GM18868 (cell line): Measurements from ENCODE around the gene DIRAS2.

Experiments used
- ATAC-seq: cut with Tn5 transposase; IDR thresholded peaks from one replicate; pipeline ENCODE4 v1.9.1; 2021; ENCODE audit warnings: mild to moderate bottlenecking, moderate library complexity; ENCODE audit not compliant: unreplicated experiment

Gene DIRAS2

DNA sequence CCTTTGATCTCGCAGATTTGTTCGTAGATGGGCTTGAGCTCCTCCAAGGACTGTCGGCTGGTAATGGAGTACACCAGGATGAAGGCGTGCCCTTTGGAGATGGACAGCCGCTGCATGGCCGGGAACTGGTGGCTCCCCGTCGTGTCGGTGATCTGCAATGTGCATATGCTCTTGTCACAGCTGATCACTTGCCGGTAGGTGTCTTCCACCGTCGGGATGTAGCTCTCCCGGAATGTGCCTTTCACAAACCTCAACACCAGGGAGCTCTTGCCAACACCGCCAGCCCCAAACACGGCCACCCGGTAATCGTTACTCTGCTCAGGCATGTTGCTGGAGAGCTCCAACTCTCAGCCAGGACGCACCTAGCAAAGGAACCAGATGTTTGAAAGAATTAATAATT, 29.1 kb downstream of the DIRAS2 start:
- no peak for ATAC-seq

DNA sequence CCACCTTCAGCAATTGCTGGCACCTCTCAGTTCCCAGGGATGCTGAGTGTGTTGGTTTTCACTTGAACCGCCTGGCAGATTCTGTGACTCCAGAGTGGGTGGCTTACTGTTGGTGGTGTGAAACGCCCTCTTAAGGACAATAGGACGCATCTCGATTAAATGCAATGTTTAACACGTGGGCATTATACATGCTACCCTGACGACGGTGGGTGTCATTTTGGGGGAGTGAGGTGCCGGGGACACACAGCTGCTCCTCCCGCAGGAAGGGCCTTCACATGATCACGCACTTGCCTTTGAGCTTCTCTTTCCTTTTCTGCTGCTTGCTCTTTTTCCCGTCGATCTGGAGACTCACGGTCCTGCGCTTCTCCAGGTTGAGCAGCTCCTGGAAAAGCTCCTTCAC, 29.7 kb downstream of the DIRAS2 start:
- ATAC-seq, result no peak

DNA sequence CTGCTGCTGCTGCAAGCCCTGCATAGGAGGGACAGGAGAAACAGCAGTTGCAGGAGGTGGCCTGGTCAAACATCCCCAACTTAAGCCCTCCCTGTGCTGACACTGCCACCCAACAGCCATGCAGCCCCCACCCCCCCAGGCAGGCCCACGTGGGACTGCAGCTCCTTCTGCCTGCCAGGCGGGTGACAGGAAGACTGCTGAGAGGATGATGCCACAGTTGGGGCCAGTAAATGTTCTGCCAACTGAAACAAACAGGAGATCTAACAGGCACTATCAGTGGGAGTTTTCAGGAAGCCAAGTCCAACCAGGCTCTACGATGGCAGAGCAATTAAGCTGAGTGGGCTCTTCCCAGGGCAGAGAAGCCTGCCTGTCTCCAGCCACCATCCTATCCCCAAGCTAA, 31.1 kb downstream of the DIRAS2 start:
- no peak for ATAC-seq

DNA sequence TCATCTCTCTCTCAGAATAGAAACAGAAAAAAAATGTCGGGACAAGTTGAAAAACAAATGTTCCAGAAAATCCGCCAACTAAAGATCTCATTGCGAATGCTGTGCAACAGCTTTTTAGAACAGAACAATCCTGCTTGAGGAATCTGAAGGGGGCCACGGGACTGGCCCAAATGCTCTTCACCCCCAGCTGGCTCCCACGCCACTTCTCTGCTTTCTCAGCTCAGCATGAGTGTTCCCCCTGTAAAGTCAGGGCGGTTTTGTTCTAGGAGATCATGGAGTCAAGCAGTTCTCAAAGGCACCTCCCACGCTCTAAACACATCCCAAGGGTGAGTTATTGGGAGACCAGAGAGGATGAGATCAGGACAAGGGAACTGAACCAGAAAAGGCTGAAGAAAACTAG, 31.5 kb downstream of the DIRAS2 start:
- ATAC-seq, result no peak

DNA sequence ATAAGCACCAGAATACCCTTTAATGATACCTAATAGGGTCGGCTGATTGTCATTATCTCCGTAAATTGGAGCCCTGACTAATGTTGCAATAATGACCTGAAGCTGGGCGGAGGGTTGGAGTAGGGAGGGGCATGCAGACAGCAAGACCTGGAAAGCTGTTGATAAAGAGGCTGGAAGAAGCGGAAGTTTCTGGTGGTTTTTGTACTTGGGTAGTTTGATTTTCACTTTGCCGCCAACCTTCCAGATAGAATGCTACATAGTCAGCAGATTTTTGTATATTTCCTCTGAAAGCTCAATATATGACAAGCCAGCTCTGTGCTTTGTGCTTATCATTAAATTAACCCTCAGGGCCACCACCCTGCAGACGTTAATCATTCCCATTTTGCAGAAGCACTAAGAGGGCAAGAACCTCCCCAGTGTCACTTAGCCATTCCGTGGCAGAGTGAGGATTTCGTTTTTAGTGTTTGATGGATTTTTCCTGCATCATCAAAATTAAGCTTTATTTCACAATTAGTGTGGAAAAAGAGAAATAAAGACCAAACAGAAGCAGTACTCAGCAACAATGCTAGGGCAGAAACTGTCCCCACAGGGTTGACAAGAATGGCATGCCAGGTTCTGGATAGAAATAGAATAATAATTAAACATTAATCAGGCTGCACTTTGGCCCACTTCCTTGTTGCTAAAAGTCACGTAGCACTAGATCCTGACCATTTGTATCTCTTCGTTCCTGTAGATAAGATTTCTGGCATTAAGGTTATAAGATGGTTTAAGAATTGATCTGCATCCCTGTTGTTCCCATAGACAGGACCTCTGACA, 34.7 kb downstream of the DIRAS2 start:
- ATAC-seq, result no peak

DNA sequence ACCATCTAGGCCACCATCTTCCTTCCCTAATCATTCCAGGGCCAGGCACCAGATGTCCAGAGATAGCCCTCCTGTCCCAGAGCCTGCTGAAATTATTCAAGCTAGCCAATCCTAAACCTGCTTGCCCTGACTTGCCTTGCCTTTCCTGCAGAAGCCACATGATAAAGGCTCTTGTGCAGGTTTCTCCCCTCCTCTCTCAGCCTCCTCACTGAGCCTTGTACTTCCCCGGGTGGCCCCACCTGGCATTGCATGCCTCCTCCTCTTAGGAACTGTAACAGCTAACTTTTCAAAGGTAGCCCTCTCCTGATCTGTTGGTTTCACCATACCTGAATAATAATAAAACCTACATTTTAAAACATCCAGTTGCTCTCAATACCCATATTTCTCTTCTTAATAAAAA, 42.6 kb downstream of the DIRAS2 start:
- ATAC-seq, result no peak

DNA sequence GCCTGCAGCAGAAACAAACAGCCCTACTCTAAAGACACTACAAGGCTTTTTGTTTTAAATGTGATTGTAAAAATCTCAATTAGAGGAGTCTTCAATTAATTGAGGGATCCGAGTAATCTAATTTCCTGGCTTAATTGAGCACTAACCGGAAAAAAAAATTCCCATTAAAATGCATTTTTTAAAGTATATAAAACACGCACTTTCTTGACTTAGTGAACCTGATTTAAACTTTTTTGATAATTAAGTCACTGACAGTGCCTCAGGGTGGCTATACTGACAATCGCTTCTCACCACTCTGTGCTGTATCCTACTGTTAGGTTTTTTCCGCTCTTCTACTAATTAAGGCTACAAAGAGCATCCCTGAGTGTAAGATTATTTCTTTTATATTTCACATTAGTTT, 44.4 kb downstream of the DIRAS2 start:
- ATAC-seq, result no peak

DNA sequence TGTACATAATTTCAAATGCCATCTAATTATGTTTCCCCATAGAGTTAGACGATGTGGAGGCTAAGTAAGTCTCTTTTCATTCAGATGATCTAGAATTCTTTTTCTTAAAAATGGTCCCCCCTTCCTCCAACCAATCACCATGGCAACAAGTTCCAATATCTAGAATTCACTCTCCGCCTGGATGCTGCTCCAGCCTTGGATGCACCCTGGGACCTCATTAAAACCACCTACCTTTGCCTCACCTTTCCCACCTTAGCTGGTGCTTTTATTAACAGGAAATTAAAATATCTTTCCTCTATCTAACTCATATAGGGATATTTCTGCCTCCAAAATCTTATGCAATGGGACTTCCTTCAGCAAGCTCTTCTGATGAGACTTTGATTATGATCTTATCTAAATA, 49.0 kb downstream of the DIRAS2 start:
- ATAC-seq, result no peak

DNA sequence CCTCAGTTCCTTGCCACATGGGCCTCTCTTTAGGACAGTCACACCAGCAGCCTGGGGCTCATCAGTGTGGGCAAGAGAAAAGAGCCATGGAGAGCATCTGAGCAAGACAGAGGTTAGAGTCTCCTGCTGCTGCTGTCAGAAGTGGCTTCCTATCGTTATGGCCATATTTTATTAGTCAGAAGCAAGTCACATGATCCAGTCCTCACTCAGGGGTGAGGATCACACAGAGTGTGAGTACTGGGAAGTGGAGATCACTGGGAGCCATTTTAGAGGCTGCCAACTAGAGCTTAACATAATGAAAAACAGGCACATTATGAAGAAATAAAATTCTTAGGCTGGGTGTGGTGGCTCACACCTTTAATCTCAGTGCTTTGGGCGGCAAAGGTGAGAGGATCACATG, 62.0 kb downstream of the DIRAS2 start:
- no peak for ATAC-seq

DNA sequence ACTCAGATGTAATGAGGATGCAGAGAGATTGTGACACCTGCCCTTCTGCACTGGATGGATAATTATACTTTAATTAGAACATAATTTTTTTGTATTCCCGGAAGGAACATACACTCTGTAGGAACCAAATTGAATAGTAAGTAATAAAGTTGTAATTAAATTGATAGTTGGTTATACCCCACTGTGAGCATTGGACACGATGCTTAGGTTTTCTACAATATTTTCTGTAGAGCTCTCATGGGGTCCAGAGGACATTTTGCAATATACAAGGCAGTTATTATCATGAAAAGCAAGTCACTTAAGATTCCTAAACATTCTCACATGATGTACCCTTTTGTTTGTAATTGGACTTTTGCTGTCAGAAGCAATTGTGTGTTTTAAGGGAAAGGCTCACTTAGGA, 63.4 kb downstream of the DIRAS2 start:
- ATAC-seq, result no peak

DNA sequence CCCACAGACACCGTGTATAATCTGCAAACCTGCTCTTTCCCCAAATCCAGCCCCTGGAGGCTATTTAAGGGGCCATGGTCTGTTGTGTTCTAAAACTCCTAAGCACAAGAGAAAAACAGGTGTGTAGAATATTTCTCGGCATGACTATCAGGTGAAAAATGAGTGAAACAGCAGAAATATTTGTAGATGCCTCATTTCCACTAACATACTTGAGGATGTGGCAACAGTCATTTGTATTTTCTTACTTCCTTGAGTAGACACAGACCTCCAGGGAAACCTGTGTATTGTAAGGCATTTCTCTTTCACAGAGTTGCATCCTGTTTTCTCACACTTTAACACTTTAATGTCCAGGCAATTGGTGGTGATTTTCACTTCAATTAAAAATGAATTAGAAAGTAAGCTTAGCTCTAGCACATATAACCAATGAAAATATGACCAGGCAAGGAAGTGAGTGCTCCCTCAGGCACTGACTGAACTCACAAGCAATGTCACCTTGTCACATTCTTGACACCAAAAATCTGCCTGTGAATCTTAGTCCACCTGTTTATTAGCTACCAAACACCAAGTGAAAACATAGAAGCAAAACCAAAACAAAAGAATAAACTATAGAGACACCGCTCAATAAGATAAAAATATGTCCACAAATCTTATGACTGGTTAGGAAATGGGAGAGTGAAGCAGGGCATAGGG, 64.4 kb downstream of the DIRAS2 start:
- ATAC-seq, result no peak

DNA sequence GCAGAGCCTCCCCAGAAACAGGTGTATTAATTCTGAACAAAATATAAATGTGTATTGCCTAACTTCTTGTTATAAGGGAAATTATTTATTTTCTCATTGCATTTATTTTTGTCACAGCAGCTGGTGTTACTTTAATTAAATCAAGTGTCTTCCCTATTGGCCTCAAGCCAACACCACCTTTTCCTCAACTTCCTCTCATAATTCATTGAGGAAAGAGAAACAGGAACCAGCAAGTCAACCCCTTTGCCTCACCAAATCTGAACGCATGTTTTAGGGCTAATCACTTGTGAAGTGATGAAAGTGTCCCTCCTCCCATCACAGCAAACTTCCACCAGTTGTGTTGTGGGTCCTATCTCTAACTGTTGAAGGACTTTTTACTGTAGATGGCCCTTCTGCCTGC, 73.1 kb downstream of the DIRAS2 start:
- no peak for ATAC-seq

DNA sequence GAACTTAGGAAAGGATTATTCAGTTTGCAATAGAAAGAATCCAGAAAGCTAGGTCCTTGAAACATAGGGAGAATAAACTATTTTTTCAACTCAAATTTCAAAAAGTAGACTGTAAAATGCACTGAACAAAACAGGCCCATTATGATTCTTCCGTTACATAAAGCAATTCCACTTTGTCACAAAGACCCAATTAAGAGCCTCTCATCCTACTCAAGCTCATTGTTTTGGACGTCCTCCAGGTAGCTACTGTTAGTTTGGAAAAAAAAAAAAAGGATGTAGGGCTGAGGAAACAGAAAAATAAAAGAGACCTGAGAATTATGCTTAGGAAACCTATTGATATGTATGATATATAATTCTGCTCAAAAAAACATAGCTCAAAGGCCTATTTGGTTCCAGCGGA, 74.0 kb downstream of the DIRAS2 start:
- no peak for ATAC-seq

DNA sequence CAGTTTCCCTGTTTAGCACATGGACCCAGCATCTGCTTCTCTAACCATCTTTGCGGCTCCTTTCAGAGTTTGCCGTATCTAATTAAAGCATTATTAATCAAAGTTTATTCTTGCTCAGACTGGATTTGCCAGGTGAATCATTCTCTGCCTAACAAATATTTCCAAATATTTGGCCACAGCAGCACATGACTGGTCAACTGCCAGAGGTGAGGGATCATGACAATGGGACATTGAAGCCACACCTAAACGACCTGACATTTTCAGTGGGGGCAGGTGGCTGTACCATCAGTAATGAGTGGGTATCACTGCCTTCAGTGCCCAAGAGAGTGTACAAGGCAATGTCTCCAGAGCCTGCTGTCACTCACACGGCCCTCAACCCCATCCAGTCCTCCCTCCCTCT, 80.4 kb downstream of the DIRAS2 start:
- no peak for ATAC-seq
